HepG2 (cell line): ENCODE data around the gene MLH1. TPM values are rescaled to one million over a fixed set of nuclear protein-coding genes. Genes with fewer than 3 reads are reported as not detected.
A peak's percentile ranks its signal among the peaks of the same experiment; 100 is the strongest.

ENCODE experiments used
- ATAC-seq: fragments of 200-7000 bp; cut with Tn5 transposase; 3 replicates; pipeline ENCODE4 v1.9.1; 2020; ENCODE audit warnings: mild to moderate bottlenecking, moderate library complexity
- BruUV-seq: library from RNA; stranded (reverse); fragments of 400-500 nt; replicated peaks from 2 replicates; lab custom pipeline; 2021; lab: Mats Ljungman, UMichigan
- CTCF ChIA-PET: fragments of 300-600 bp; formaldehyde crosslinking; extraction: SDS; loops from one replicate; lab custom pipeline; 2021; ENCODE audit warnings: low total read pairs, inconsistent platforms, low intra/inter-chr PET ratio; lab: Yijun Ruan, JAX
- POLR2A ChIA-PET: fragments of 350-600 bp; sonication (Branson Sonifier 250); formaldehyde crosslinking; loops from one replicate; lab custom pipeline; 2020; ENCODE audit warnings: antibody characterized with exemption, inconsistent platforms; lab: Yijun Ruan, JAX
- DNase-seq: peaks from one replicate; pipeline ENCODE4 v3.0.0-alpha.2; 2015; ENCODE audit warnings: low spot score
- FAIRE-seq: peaks from 3 replicates; lab custom pipeline; 2011; peaks lifted over from hg19 to GRCh38; lab: Jason Lieb, UNC
- H2AFZ ChIP-seq: one replicate; pipeline ENCODE4 v1.6.1; 2011; ENCODE audit warnings: low read length, inconsistent platforms
- H3K27ac ChIP-seq: fragments of 300-600 bp; 3 replicates; pipeline ENCODE4 v1.8.0; 2011; ENCODE audit warnings: mixed run types, mild to moderate bottlenecking, mixed read lengths, low read length, inconsistent platforms; ENCODE audit not compliant: insufficient read depth; ENCODE audit errors: extremely low read length
- H3K27me3 ChIP-seq, 2 experiments: fragments of 200-600 bp in 1 of 2; 2 replicates in 1 of 2; 3 replicates in 1 of 2; pipeline versions ENCODE4 v1.6.0 to v1.8.0; 2011; ENCODE audit warnings: low read length in 2 of 2, mild to moderate bottlenecking in 2 of 2, moderate library complexity in 2 of 2, inconsistent platforms in 1 of 2; ENCODE audit not compliant: insufficient read depth in 2 of 2, control insufficient read depth in 1 of 2
- H3K36me3 ChIP-seq, 2 experiments: fragments of 200-600 bp in 1 of 2; replicated peaks in 1 of 2; 2 replicates in 1 of 2; 3 replicates in 1 of 2; pipeline versions ENCODE4 v1.5.1 to v1.8.0; 2011; ENCODE audit warnings: low read length in 2 of 2, inconsistent platforms in 1 of 2; ENCODE audit not compliant: insufficient read depth in 2 of 2, control insufficient read depth in 1 of 2
- H3K4me1 ChIP-seq: 2 replicates; pipeline ENCODE4 v1.5.1; 2012; ENCODE audit warnings: low read length, inconsistent platforms; ENCODE audit not compliant: insufficient read depth
- H3K4me2 ChIP-seq: 2 replicates; pipeline ENCODE4 v1.6.0; 2011; ENCODE audit warnings: low read depth, low read length, inconsistent platforms
- H3K4me3 ChIP-seq, 3 experiments: fragments of 200-600 bp in 1 of 3; sonication (generic), shearing (Covaris generic) in 1 of 3; replicated peaks in 1 of 3; 2 replicates each; pipeline ENCODE4 v1.5.1; 2011 to 2016; ENCODE audit warnings: low read length in 3 of 3, inconsistent platforms in 2 of 3, low read depth in 2 of 3, mild to moderate bottlenecking in 2 of 3, control low read depth in 1 of 3, mixed read lengths in 1 of 3; ENCODE audit not compliant: insufficient read depth in 1 of 3
- H3K79me2 ChIP-seq: one replicate; pipeline ENCODE4 v1.6.1; 2011; ENCODE audit warnings: low read length, inconsistent platforms; ENCODE audit not compliant: insufficient read depth
- H3K9ac ChIP-seq: 2 replicates; pipeline ENCODE4 v1.6.0; 2011; ENCODE audit warnings: mild to moderate bottlenecking, low read depth, low read length, inconsistent platforms; ENCODE audit not compliant: insufficient read depth
- H3K9me3 ChIP-seq: 2 replicates; pipeline ENCODE4 v1.5.1; 2012; ENCODE audit warnings: mild to moderate bottlenecking, low read length
- H4K20me1 ChIP-seq: 2 replicates; pipeline ENCODE4 v1.6.0; 2011; ENCODE audit warnings: inconsistent platforms, mild to moderate bottlenecking, low read length, moderate library complexity; ENCODE audit not compliant: insufficient read depth
- HMG20B ChIP-seq: conservative IDR thresholded peaks from 2 replicates; pipeline ENCODE4 v1.6.1; 2016; ENCODE audit warnings: missing genetic modification reagents, missing compliant biosample characterization
- KDM3A ChIP-seq: IDR thresholded peaks from 2 replicates; pipeline ENCODE4 v1.6.1; 2018; ENCODE audit warnings: low read depth, missing compliant biosample characterization
- MAFF ChIP-seq: IDR thresholded peaks from 2 replicates; pipeline ENCODE4 v1.6.1; 2011; ENCODE audit warnings: low read depth, low read length, improper control_type of control experiment
- MAFK ChIP-seq, 2 experiments: IDR thresholded peaks in 1 of 2; conservative IDR thresholded peaks in 1 of 2; 2 replicates each; pipeline ENCODE4 v1.6.1; 2011; ENCODE audit warnings: improper control_type of control experiment in 2 of 2, low read length in 2 of 2
- NONO ChIP-seq, 2 experiments: fragments of 450-650 bp in 1 of 2; sonication (generic) in 1 of 2; formaldehyde crosslinking in 1 of 2; IDR thresholded peaks in 1 of 2; conservative IDR thresholded peaks in 1 of 2; 2 replicates each; pipeline versions ENCODE4 v1.6.1 to v1.8.0; 2017 to 2022; ENCODE audit warnings: mild to moderate bottlenecking in 1 of 2, missing genetic modification reagents in 1 of 2, moderate library complexity in 1 of 2
- NR2C2 ChIP-seq: sonication (generic); formaldehyde crosslinking; IDR thresholded peaks from 2 replicates; pipeline ENCODE4 v1.4.0; 2020; ENCODE audit warnings: missing genetic modification reagents, mild to moderate bottlenecking, moderate library complexity, borderline replicate concordance
- NR2F2 ChIP-seq: IDR thresholded peaks from 2 replicates; pipeline ENCODE4 v1.6.1; 2012; ENCODE audit warnings: low read depth, inconsistent platforms, borderline replicate concordance
- POLR2A ChIP-seq, 2 experiments: IDR thresholded peaks; 2 replicates each; pipeline ENCODE4 v1.6.1; 2011; ENCODE audit warnings: low read depth in 2 of 2, low read length in 2 of 2, mild to moderate bottlenecking in 1 of 2, moderate library complexity in 1 of 2; ENCODE audit not compliant: insufficient read depth in 1 of 2
- SRF ChIP-seq: IDR thresholded peaks from 2 replicates; pipeline ENCODE4 v1.6.1; 2011; ENCODE audit warnings: mild to moderate bottlenecking, low read depth, low read length, moderate library complexity
- U2AF2 ChIP-seq: fragments of 200-400 bp; formaldehyde crosslinking; IDR thresholded peaks from 2 replicates; pipeline ENCODE4 v1.6.1; 2017; ENCODE audit warnings: low read depth, mild to moderate bottlenecking, low read length
- ZNF343 ChIP-seq: sonication (generic); formaldehyde crosslinking; IDR thresholded peaks from 2 replicates; pipeline ENCODE4 v1.4.0; 2020; ENCODE audit warnings: mild to moderate bottlenecking, missing genetic modification reagents
- ZNF556 ChIP-seq: sonication (generic); formaldehyde crosslinking; IDR thresholded peaks from 2 replicates; pipeline ENCODE4 v1.4.0; 2020; ENCODE audit warnings: mild to moderate bottlenecking, missing genetic modification reagents, borderline replicate concordance
- ZNF652 ChIP-seq: IDR thresholded peaks from 2 replicates; pipeline ENCODE4 v1.6.1; 2016; ENCODE audit warnings: low read depth, borderline replicate concordance
- WGBS: methylation state at CpG from one replicate; pipeline ENCODE4 v1.1.6; 2017; ENCODE audit warnings: low lambda C conversion rate; 5-methylcytosine and 5-hydroxymethylcytosine counted together
- in situ Hi-C: cut with HindIII; loops from 2 replicates; pipeline ENCODE4 v1.10.0; 2017; ENCODE audit warnings: low pct_unique_long_range_greater_than_20kb; ENCODE audit not compliant: extremely low pct_ligation_motif_present
- intact Hi-C: fragments of 100-400 bp; cut with micrococcal nuclease; formaldehyde crosslinking; loops from one replicate; pipeline ENCODE4 v1.10.0; 2022; ENCODE audit not compliant: unreplicated experiment
- polyA plus RNA-seq, 8 experiments: library from polyadenylated mRNA; depleted of rRNA in 3 of 8; stranded (reverse) in 7 of 8; unstranded in 1 of 8; fragments of >200 nt; fragmentation: Illumina TruSeq in 4 of 8; extraction: Trizol in 4 of 8; gene quantifications; 2 replicates each; pipeline versions ENCODE4 v1.2.1 to v1.2.3, GENCODE V29; 2011 to 2016; ENCODE audit warnings: low read depth in 4 of 8, missing spikeins in 1 of 8, mixed read lengths in 1 of 8; ENCODE audit not compliant: insufficient read depth in 1 of 8
- total RNA-seq, 5 experiments: library from RNA; depleted of rRNA; stranded (reverse); fragments of >200 nt; fragmentation: Illumina TruSeq; extraction: Trizol; gene quantifications; 2 replicates each; pipeline ENCODE4 v1.2.3, GENCODE V29; 2016; ENCODE audit warnings: low read depth in 1 of 5
- TF ChIP-seq, protein P1 (sequence below): sonication (generic); formaldehyde crosslinking; IDR thresholded peaks from 2 replicates; pipeline ENCODE4 v1.5.1; 2020; ENCODE audit warnings: missing genetic modification reagents, mild to moderate bottlenecking, borderline replicate concordance
- TF ChIP-seq, protein P2 (sequence below): sonication (generic); formaldehyde crosslinking; IDR thresholded peaks from 2 replicates; pipeline ENCODE4 v1.8.0; 2023; ENCODE audit warnings: mild to moderate bottlenecking, missing genetic modification reagents
- TF ChIP-seq, protein P3 (sequence below): sonication (generic); formaldehyde crosslinking; IDR thresholded peaks from 2 replicates; pipeline ENCODE4 v1.5.1; 2020; ENCODE audit warnings: missing genetic modification reagents, mild to moderate bottlenecking, borderline replicate concordance

Gene MLH1
- total and polyA plus RNA-seq, 2 of the 13 experiments (the other 11 are each of a cell fraction or from before 2014, with no cell fraction given), result 29.5 to 70.8 TPM

DNA sequence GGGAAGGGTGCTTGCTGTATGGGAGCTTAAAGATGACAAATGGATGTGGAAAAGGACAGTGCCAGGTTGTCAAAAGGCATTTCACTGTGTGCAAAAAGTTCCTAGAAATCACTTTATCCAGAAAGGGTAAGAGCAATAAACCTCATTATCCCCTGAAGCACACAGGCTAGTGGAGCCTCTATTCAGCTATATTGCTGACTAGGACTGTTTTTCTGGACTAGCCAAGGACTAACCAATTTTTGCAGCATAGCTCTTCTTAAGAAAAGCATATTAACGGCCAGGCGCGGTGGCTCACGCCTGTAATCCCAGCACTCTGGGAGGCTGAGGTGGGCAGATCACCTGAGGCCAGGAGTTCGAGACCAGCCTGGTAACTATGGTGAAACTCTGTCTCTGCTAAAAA is 64.8 kb downstream of the MLH1 start:
- Histone ChIP-seq H3K4me3 (no peak overlapping the region), H3K27me3 (no peaks in the 10 kb centered on the region), H2AFZ (no peak overlapping the region), H4K20me1 (no peaks in the 10 kb centered on the region), H3K79me2 (no peaks in the 10 kb centered on the region), H3K9me3 (no peaks in the 10 kb centered on the region), H3K36me3 (peaks cover 9 to 50% of the 10 kb centered on the region in 2 experiments; a peak in 4 of 5 replicates), H3K4me2 (no peak overlapping the region), H3K4me1 (no peaks in the 10 kb centered on the region), H3K27ac (no peak overlapping the region), H3K9ac (no peak overlapping the region)
- 91% methylated on average over 5 of the region's 5 CpGs for WGBS
- BruUV-seq, result no TSS peak
- intact Hi-C loops (no loop called here), in situ Hi-C loops (no loop called here)
- ATAC-seq (no peak), FAIRE-seq (no peak), DNase-seq (no peak)
- POLR2A ChIA-PET, result no interaction called here
- no peak for TF ChIP-seq NR2C2 (CRISPR knock-in tag)
- no peak for TF ChIP-seq KDM3A (CRISPR knock-in tag)
- TF ChIP-seq, protein P1, sequence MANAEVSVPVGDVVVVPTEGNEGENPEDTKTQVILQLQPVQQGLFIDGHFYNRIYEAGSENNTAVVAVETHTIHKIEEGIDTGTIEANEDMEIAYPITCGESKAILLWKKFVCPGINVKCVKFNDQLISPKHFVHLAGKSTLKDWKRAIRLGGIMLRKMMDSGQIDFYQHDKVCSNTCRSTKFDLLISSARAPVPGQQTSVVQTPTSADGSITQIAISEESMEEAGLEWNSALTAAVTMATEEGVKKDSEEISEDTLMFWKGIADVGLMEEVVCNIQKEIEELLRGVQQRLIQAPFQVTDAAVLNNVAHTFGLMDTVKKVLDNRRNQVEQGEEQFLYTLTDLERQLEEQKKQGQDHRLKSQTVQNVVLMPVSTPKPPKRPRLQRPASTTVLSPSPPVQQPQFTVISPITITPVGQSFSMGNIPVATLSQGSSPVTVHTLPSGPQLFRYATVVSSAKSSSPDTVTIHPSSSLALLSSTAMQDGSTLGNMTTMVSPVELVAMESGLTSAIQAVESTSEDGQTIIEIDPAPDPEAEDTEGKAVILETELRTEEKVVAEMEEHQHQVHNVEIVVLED, result no peak
- TF ChIP-seq ZNF652 (CRISPR knock-in tag), result no peak
- no peak for TF ChIP-seq POLR2A (IDR thresholded peaks at IDR 0.05; ENCODE audit: insufficient read depth in 1 of 2, low read depth in 2 of 2, low read length in 2 of 2)
- TF ChIP-seq NONO (IDR thresholded peaks at IDR 0.05), result no peak
- TF ChIP-seq NONO (CRISPR knock-in tag; conservative IDR thresholded peaks at IDR 0.05), result no peak
- no peak for TF ChIP-seq NR2F2
- TF ChIP-seq, protein P2, sequence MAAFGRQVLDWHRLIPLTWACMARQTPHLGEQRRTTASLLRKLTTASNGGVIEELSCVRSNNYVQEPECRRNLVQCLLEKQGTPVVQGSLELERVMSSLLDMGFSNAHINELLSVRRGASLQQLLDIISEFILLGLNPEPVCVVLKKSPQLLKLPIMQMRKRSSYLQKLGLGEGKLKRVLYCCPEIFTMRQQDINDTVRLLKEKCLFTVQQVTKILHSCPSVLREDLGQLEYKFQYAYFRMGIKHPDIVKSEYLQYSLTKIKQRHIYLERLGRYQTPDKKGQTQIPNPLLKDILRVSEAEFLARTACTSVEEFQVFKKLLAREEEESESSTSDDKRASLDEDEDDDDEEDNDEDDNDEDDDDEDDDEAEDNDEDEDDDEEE (CRISPR knock-in tag), result no peak
- no peak for TF ChIP-seq SRF
- no peak for TF ChIP-seq ZNF343 (CRISPR knock-in tag)
- no peak for TF ChIP-seq ZNF556
- peak; percentile 52 to 78 for TF ChIP-seq MAFK (conservative IDR thresholded peaks at IDR 0.05 in 1 of 2, IDR thresholded peaks at IDR 0.05 in 1 of 2; ENCODE audit: low read length in 2 of 2)
- TF ChIP-seq HMG20B, result no peak
- no peak for TF ChIP-seq U2AF2
- TF ChIP-seq, protein P3, sequence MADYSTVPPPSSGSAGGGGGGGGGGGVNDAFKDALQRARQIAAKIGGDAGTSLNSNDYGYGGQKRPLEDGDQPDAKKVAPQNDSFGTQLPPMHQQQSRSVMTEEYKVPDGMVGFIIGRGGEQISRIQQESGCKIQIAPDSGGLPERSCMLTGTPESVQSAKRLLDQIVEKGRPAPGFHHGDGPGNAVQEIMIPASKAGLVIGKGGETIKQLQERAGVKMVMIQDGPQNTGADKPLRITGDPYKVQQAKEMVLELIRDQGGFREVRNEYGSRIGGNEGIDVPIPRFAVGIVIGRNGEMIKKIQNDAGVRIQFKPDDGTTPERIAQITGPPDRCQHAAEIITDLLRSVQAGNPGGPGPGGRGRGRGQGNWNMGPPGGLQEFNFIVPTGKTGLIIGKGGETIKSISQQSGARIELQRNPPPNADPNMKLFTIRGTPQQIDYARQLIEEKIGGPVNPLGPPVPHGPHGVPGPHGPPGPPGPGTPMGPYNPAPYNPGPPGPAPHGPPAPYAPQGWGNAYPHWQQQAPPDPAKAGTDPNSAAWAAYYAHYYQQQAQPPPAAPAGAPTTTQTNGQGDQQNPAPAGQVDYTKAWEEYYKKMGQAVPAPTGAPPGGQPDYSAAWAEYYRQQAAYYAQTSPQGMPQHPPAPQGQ, result no peak
- TF ChIP-seq MAFF, result peak; percentile 66
- CTCF ChIA-PET, result no interaction called here
